IPS-15b (cell line): ENCODE results near the gene KCNK17.

Experiments used
- H3K27me3 ChIP-seq: one replicate; pipeline ENCODE4 v1.6.1; 2013; ENCODE audit warnings: low read length; ENCODE audit not compliant: control insufficient read depth, insufficient read depth
- H3K36me3 ChIP-seq: one replicate; pipeline ENCODE4 v1.6.1; 2013; ENCODE audit warnings: low read length; ENCODE audit not compliant: control insufficient read depth, insufficient read depth
- H3K4me1 ChIP-seq: one replicate; pipeline ENCODE4 v1.6.1; 2013; ENCODE audit warnings: mild to moderate bottlenecking, low read length; ENCODE audit not compliant: control insufficient read depth, insufficient read depth
- H3K4me3 ChIP-seq: one replicate; pipeline ENCODE4 v1.5.1; 2013; ENCODE audit warnings: low read depth, low read length
- H3K9ac ChIP-seq: one replicate; pipeline ENCODE4 v1.6.1; 2013; ENCODE audit warnings: low read depth, mild to moderate bottlenecking, low read length
- H3K9me3 ChIP-seq: one replicate; pipeline ENCODE4 v1.6.1; 2013; ENCODE audit warnings: mild to moderate bottlenecking, low read length; ENCODE audit not compliant: control insufficient read depth, insufficient read depth

KCNK17 gene

DNA sequence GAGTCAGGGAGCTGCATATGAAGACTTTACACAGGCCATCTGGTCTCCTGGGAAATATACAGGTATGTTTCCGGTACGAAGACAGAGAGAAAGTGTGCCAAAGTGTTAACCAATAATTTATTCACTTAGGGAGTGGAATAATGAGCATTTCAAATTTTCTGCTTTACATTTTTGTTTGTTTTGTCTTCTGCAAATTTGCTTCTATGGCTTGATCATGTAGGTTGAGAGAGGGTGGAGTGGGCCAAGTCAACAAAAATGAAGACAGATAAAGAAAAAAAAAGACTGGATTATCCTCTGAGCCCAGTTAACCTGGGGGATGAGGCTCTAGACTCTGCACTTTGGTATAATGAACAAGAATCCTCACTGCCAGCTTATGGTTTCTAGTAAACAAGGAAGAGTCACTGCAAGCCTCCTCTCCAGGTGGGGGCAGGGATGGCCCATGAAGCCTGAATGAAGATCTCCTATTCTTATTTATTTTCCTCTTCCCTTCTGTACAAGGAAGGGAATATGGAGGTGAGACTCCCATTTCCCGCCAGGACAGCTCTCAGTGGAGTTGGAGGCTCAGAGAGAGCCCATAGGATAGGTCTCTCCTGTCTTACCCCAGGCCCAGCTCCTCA is 37.7 kb downstream of the KCNK17 start:
- no peak overlapping the region for H3K4me3 ChIP-seq
- no peaks in the 10 kb centered on the region for H3K9me3 ChIP-seq
- peaks cover 12% of the 10 kb centered on the region for H3K4me1 ChIP-seq
- no peak overlapping the region for H3K9ac ChIP-seq
- no peaks in the 10 kb centered on the region for H3K27me3 ChIP-seq
- H3K36me3 ChIP-seq = no peaks in the 10 kb centered on the region

- Histone ChIP-seq H3K9ac (no peak overlapping the region), H3K36me3 (no peaks in the 10 kb centered on the region), H3K4me3 (no peak overlapping the region), H3K27me3 (no peaks in the 10 kb centered on the region), H3K4me1 (peaks cover 12% of the 10 kb centered on the region), H3K9me3 (no peaks in the 10 kb centered on the region)
Measured at GRCh38 chr6:39274903-39275302, 39.3 kb downstream of the KCNK17 start.

- Histone ChIP-seq H3K27me3 (no peaks in the 10 kb centered on the region), H3K4me3 (no peak overlapping the region), H3K4me1 (peaks cover 12% of the 10 kb centered on the region)
Measured at GRCh38 chr6:39274471-39274870, 39.7 kb downstream of the KCNK17 start.

GRCh38 chr6:39273406-39273821 is 40.8 kb downstream of the KCNK17 start:
- no peaks in the 10 kb centered on the region for H3K9me3 ChIP-seq
- no peak overlapping the region for H3K9ac ChIP-seq
- no peaks in the 10 kb centered on the region for H3K27me3 ChIP-seq
- no peaks in the 10 kb centered on the region for H3K36me3 ChIP-seq
- H3K4me3 ChIP-seq = no peak overlapping the region
- peaks cover 16% of the 10 kb centered on the region for H3K4me1 ChIP-seq

More at GRCh38 chr6:39274471-39274870, 39.7 kb downstream of the KCNK17 start:
- Histone ChIP-seq H3K9me3 (no peaks in the 10 kb centered on the region), H3K36me3 (no peaks in the 10 kb centered on the region), H3K9ac (no peak overlapping the region)

DNA sequence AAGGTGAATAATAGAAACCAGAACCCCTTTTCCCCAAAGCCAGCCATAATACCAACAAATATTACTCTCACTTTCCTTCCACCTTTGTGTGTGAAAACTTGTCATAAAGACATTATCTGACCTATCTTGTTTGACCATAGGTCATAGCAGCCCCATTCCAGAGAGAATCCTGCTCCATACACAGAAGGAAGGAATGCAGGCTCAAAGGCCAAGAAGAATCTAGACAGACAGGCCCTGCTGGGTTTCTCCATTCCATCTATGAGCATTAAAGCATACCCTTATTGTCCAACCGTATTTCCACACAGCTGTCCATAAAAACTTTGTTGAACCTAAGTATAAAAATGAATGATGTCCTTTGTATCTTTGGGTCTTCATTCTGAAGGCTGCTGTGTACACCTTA is 44.3 kb downstream of the KCNK17 start:
- H3K4me1 ChIP-seq = peaks cover 16% of the 10 kb centered on the region
- H3K27me3 ChIP-seq = no peaks in the 10 kb centered on the region
- H3K9ac ChIP-seq = no peak overlapping the region
- H3K9me3 ChIP-seq = no peaks in the 10 kb centered on the region
- H3K4me3 ChIP-seq = no peak overlapping the region
- no peaks in the 10 kb centered on the region for H3K36me3 ChIP-seq

DNA sequence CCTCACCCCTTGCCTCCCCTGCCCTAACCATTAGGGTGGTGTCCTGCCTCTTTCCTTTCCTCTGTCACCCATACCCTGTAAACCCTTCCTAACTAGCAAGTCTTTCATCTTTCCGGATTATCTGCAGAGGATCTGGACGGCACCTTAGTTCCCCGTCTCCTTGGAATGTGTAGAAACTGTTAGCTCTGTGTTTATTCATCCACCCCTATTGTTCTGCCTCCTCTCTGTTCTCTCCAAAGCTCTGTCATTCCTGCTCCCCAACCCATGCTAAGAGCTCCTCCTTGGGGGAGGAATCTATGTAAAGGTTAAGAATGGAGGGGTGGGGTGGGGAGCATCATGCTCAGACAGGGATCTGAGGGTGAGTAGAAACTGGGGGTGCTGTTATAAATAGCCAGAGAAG is 45.5 kb downstream of the KCNK17 start:
- Histone ChIP-seq H3K9me3 (no peaks in the 10 kb centered on the region), H3K4me3 (no peak overlapping the region), H3K9ac (no peak overlapping the region), H3K27me3 (no peaks in the 10 kb centered on the region), H3K36me3 (no peaks in the 10 kb centered on the region), H3K4me1 (peaks cover 17% of the 10 kb centered on the region)

DNA sequence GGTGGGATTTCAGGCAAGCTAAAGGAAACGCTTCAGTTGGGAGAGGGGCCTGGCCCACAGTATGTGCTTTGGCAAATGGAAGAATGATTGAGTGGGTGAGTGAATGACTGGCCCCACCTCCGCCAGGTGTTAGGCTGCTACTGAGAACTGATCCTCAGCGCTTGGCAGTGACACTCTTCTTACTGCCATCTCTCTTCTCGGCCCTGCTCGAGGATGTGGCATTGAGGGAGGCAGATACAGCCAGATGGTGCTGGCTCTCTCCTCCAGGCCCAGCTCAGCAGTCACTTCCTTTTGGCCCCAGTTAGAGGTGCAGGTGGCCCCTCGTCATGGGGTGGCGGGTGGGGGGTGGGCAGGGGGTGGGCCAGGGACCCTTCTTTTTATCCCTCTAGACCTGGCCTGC is 46.0 kb downstream of the KCNK17 start:
- Histone ChIP-seq H3K4me3 (no peak overlapping the region), H3K36me3 (no peaks in the 10 kb centered on the region), H3K9me3 (no peaks in the 10 kb centered on the region), H3K4me1 (peaks cover 16% of the 10 kb centered on the region), H3K9ac (no peak overlapping the region), H3K27me3 (no peaks in the 10 kb centered on the region)

DNA sequence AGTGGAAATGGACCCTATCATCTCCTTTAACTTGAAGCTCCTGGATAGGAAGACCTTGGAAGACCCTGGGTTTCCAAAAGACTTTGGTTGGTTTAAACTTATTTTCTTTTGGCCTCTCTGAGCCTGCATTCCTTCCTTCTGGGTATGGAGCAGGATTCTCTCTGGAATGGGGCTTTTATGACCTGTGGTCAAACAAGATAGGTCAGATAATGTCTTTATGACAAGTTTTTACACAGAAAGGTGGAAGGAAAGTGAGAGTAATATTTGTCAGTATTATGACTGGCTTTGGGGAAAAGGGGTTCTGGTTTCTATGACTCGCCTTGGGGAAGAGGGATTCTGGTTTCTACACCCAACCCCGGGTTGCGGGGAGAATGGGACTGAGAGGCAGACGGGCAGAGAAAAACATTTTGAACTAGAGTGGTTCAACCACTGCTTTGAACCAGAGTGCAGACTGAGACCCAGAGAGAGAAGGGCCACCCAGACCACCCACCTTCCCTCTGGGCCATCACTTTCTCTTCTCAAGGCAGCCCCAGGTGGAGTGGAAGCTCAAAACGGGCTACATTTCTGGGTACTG is 47.4 kb downstream of the KCNK17 start:
- no peaks in the 10 kb centered on the region for H3K27me3 ChIP-seq
- no peaks in the 10 kb centered on the region for H3K9me3 ChIP-seq
- H3K9ac ChIP-seq = no peak overlapping the region
- H3K36me3 ChIP-seq = no peaks in the 10 kb centered on the region
- H3K4me1 ChIP-seq = peaks cover 11% of the 10 kb centered on the region
- H3K4me3 ChIP-seq = no peak overlapping the region

DNA sequence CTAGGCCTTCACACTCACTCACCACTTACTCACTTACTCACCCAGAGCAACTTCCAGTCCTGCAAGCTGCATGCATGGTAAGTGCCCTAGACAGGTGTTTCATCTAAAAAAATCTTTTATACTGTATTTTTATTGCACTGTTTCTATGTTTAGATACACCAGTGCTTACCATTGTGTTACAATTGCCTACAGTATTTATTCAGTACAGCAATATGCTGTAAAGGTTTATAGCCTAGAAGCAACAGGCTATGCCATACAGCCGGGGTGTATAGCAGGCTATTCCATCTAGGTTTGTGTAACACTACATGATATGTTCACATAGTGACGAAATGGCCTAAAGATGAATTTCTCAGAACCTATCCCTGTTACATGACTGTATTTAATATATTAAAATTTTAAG is 47.8 kb downstream of the KCNK17 start:
- Histone ChIP-seq H3K27me3 (no peaks in the 10 kb centered on the region), H3K4me1 (peaks cover 11% of the 10 kb centered on the region), H3K9ac (no peak overlapping the region), H3K4me3 (no peak overlapping the region), H3K36me3 (no peaks in the 10 kb centered on the region), H3K9me3 (no peaks in the 10 kb centered on the region)

DNA sequence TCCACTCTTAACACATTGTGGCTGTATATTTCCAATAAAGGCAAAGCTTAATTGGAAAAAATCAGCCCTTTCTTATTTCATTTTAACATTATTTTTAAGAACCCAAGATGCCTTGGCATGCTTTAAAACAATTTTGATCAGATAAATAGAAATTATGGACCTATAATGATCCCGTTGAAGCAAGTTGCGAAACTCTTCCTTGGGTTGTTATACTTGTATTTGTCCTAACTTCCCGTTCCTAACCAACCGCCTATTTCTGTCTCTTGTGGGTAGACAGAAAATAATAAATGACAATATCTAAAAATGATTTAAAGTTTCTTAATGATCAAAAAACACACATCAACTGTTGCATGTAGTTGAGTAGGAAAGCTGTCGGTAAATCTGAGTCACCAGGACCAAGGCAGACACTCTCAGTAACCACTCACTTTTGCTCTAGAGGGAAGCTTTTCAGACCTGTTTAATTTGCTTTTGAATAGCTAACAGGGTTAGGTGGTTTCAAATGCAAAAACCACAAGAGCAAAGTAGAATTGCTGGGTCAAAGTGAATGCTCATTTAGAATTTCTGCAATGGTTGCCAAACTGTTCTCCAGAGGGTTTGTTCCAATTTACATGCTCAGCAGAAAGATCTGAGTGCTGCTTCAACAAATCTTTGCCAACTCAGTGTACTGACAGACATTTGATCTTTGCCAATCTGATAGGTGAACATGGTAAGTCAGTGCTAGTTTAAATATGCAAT is 50.7 kb downstream of the KCNK17 start:
- Histone ChIP-seq H3K4me1 (peaks cover 8% of the 10 kb centered on the region), H3K36me3 (no peaks in the 10 kb centered on the region), H3K27me3 (no peaks in the 10 kb centered on the region), H3K4me3 (no peak overlapping the region), H3K9me3 (no peaks in the 10 kb centered on the region), H3K9ac (no peak overlapping the region)

DNA sequence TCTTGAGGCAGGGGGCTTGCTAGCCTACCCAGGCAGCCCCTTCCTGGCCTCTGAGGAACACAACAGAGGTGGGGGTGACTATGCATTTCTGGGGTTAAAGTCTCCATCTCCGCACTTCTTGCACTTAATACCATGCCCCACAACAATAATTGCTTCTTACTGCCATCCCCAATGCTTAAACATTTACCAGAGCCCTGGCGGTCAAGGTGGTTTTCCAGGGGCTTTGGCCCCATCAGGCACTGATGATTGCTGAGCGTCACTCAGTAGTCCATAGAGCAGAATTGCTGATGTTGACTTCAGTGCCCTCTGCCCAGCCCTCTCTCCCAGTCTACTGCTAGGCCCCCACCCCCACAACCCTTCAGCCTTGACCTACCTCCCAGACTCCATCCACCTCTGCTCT is 52.5 kb downstream of the KCNK17 start:
- Histone ChIP-seq H3K27me3 (no peaks in the 10 kb centered on the region), H3K9me3 (no peaks in the 10 kb centered on the region), H3K4me3 (no peak overlapping the region), H3K9ac (no peak overlapping the region), H3K4me1 (peaks cover 7% of the 10 kb centered on the region), H3K36me3 (no peaks in the 10 kb centered on the region)

GRCh38 chr6:39260953-39261352 is 53.3 kb downstream of the KCNK17 start:
- Histone ChIP-seq H3K27me3 (no peaks in the 10 kb centered on the region), H3K36me3 (no peaks in the 10 kb centered on the region), H3K4me3 (no peak overlapping the region)

More at GRCh38 chr6:39260953-39261352, 53.3 kb downstream of the KCNK17 start:
- H3K4me1 ChIP-seq = peaks cover 11% of the 10 kb centered on the region
- no peaks in the 10 kb centered on the region for H3K9me3 ChIP-seq
- no peak overlapping the region for H3K9ac ChIP-seq
